ENCODE measurements around the gene NDUFV2. TPM values are rescaled to one million over a fixed set of nuclear protein-coding genes. Genes with fewer than 3 reads are reported as not detected.

The NDUFV2 gene
- total RNA-seq, 4 donors from 2014 or later: 96.5 to 150 (median 110) TPM

DNA sequence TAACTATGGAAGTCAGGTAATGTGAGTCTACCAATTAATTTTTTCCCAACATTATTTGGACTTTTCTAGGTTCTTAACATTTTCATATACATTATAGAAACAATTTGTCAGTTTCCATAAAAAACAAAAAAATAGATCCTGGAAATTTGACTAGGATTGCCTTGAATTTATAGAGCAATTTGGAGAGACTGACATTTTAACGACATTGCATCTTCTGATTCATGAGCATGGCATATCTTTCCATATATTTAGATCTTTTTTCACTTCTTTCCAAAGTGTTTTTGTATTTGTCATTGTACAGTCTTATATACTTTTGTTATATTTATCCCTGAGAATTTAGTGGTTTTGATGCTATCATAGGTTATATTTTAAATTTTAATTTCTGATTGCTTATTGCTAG lies 76.1 kb downstream of the NDUFV2 start:
- TF ChIP-seq, protein P1, sequence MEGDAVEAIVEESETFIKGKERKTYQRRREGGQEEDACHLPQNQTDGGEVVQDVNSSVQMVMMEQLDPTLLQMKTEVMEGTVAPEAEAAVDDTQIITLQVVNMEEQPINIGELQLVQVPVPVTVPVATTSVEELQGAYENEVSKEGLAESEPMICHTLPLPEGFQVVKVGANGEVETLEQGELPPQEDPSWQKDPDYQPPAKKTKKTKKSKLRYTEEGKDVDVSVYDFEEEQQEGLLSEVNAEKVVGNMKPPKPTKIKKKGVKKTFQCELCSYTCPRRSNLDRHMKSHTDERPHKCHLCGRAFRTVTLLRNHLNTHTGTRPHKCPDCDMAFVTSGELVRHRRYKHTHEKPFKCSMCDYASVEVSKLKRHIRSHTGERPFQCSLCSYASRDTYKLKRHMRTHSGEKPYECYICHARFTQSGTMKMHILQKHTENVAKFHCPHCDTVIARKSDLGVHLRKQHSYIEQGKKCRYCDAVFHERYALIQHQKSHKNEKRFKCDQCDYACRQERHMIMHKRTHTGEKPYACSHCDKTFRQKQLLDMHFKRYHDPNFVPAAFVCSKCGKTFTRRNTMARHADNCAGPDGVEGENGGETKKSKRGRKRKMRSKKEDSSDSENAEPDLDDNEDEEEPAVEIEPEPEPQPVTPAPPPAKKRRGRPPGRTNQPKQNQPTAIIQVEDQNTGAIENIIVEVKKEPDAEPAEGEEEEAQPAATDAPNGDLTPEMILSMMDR (IDR thresholded peaks at IDR 0.05): no peak
- TF ChIP-seq POLR2A (IDR thresholded peaks at IDR 0.05): no peak
- WGBS, 2 donors: 90 to 96% methylated on average over 1 of the region's 1 CpG
- no peak for DNase-seq

DNA sequence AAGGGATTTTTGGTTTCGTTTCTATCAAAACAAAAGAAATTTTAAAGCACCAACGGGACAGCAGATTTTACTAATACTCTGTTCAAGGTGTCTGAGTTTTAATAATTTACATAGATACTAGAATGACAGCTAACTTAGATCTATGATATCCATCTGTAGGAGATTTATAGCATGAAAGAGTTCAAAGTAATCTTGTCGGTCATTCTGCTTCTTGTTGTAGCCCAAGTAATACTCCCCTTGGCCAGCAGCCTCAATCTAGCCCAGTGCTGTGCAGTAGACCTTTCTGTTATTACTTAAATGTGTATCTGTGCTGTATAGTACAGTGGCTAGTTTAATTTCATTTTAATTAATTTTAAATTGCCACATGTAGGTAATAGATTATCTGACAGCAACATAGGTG lies 78.8 kb downstream of the NDUFV2 start:
- TF ChIP-seq POLR2A (IDR thresholded peaks at IDR 0.05): no peak
- TF ChIP-seq, protein P1 (IDR thresholded peaks at IDR 0.05): no peak
- no peaks in the 10 kb centered on the region for H3K9me3 ChIP-seq
- intact Hi-C loops (cut with DNase I): no loop called here

More for the DNA sequence above, 76.1 kb downstream of the NDUFV2 start:
- no peak overlapping the region for H3K4me3 ChIP-seq
- intact Hi-C loops (cut with DNase I): no loop called here
- no peaks in the 10 kb centered on the region for H3K27me3 ChIP-seq
- H3K36me3 ChIP-seq: peaks cover 0 to 19% (median 0%) of the 10 kb centered on the region in 3 donors
- no peak overlapping the region for H3K27ac ChIP-seq
- no peaks in the 10 kb centered on the region for H3K9me3 ChIP-seq
- H3K4me1 ChIP-seq: peaks cover 5 to 54% (median 15%) of the 10 kb centered on the region in 3 donors

DNA sequence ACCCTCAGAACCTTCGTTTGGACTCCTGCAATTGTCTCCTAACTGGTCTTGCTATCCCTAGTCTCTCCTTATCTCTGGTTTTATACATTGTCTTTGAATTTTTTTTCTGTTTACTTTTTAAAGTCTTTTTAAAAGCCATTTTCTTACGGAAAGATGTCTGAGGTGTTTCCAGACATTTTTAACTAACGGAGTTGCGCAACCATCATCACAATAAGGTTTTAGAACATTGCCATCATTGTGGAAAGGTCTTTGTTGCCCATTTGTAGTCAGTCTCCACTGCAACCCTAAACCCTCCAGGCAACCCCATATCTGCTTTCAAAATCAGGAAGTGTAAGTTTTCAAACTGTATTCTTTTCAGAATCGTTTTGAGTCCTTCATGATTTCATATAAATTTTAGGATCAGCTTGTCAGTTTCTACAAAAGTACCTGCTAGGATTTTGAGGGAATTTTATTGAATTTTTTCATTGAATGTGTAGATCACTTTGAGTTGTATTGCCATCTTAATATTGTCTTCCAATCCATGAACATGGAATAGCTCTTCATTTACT lies 80.4 kb downstream of the NDUFV2 start:
- WGBS, 2 donors: 79% methylated on average over 5 of the region's 5 CpGs
- Histone ChIP-seq H3K36me3 (peaks cover 0 to 39% (median 0%) of the 10 kb centered on the region in 3 donors), H3K4me3 (no peak overlapping the region)

More for the DNA sequence above, 78.8 kb downstream of the NDUFV2 start:
- H3K4me3 ChIP-seq: no peak overlapping the region
- H3K27me3 ChIP-seq: no peaks in the 10 kb centered on the region
- peaks cover 0 to 31% (median 0%) of the 10 kb centered on the region in 3 donors for H3K36me3 ChIP-seq
- peaks cover 0 to 52% (median 14%) of the 10 kb centered on the region in 3 donors for H3K4me1 ChIP-seq
- no peak for DNase-seq
- no peak overlapping the region for H3K27ac ChIP-seq
- 51 to 55% methylated on average over 3 of the region's 3 CpGs for WGBS, 2 donors

More for the DNA sequence above, 80.4 kb downstream of the NDUFV2 start:
- no peak for DNase-seq
- intact Hi-C loops (cut with DNase I): no loop called here
- H3K9me3 ChIP-seq: no peaks in the 10 kb centered on the region
- no peak overlapping the region for H3K27ac ChIP-seq
- H3K27me3 ChIP-seq: no peaks in the 10 kb centered on the region
- TF ChIP-seq POLR2A (IDR thresholded peaks at IDR 0.05): no peak
- TF ChIP-seq, protein P1 (IDR thresholded peaks at IDR 0.05): no peak
- peaks cover 0 to 40% (median 8%) of the 10 kb centered on the region in 3 donors for H3K4me1 ChIP-seq

Other genes starting within 250 kb of the NDUFV2 start
- gene ANKRD12, start 34.1 kb downstream of the NDUFV2 start, total RNA-seq: 10 to 100 TPM; 13.0 to 60.3 (median 23.4) TPM
- 10 to 100 TPM; 10.7 to 45.2 (median 22.6) TPM for gene TWSG1, start 232.1 kb downstream of the NDUFV2 start, total RNA-seq

Measured in esophagus squamous epithelium (tissue), 5 donors.